Mucosa of rectum (tissue), 2 donors: ENCODE results near the gene TEAD1.

ENCODE experiments used
- H3K27ac ChIP-seq, 2 donors: one replicate each; pipeline ENCODE4 v1.7.0; 2013; ENCODE audit warnings: inconsistent platforms in 2 of 2, low read depth in 2 of 2, low read length in 2 of 2
- H3K27me3 ChIP-seq, 2 donors: one replicate each; pipeline ENCODE4 v1.7.0; 2013; ENCODE audit warnings: low read length in 2 of 2; ENCODE audit not compliant: control insufficient read depth in 2 of 2, insufficient read depth in 2 of 2
- H3K36me3 ChIP-seq, 2 donors: one replicate each; pipeline ENCODE4 v1.7.0; 2013; ENCODE audit warnings: low read length in 2 of 2; ENCODE audit not compliant: control insufficient read depth in 2 of 2, insufficient read depth in 2 of 2
- H3K4me1 ChIP-seq, 2 donors: one replicate each; pipeline ENCODE4 v1.7.0; 2013; ENCODE audit warnings: low read length in 2 of 2, mild to moderate bottlenecking in 1 of 2; ENCODE audit not compliant: control insufficient read depth in 2 of 2, insufficient read depth in 2 of 2
- H3K4me3 ChIP-seq, 2 donors: one replicate each; pipeline ENCODE4 v1.7.0; 2013; ENCODE audit warnings: low read length in 2 of 2
- H3K9ac ChIP-seq, 2 donors: one replicate each; pipeline ENCODE4 v1.7.0; 2013; ENCODE audit warnings: low read length in 2 of 2, low read depth in 1 of 2, mild to moderate bottlenecking in 1 of 2
- H3K9me3 ChIP-seq, 2 donors: one replicate each; pipeline ENCODE4 v1.7.0; 2013; ENCODE audit warnings: low read length in 2 of 2; ENCODE audit not compliant: control insufficient read depth in 2 of 2
- donor health status: healthy.
- donor health status: Normal muscosa, but diverticular disease.

Gene TEAD1

GRCh38 chr11:12882670-12883069, 208.4 kb downstream of the TEAD1 start:
- Histone ChIP-seq H3K4me1 (no peaks in the 10 kb centered on the region), H3K36me3 (peaks cover 4 to 17% of the 10 kb centered on the region in 2 donors)

GRCh38 chr11:12884751-12885318, 210.6 kb downstream of the TEAD1 start:
- no peak overlapping the region for H3K9ac ChIP-seq
- H3K4me3 ChIP-seq: no peak overlapping the region
- H3K27me3 ChIP-seq: no peaks in the 10 kb centered on the region
- H3K27ac ChIP-seq: no peak overlapping the region
- no peaks in the 10 kb centered on the region for H3K9me3 ChIP-seq
- H3K4me1 ChIP-seq: peaks cover 0 to 5% of the 10 kb centered on the region in 2 donors
- peaks cover 4 to 17% of the 10 kb centered on the region in 2 donors for H3K36me3 ChIP-seq

More at GRCh38 chr11:12882670-12883069, 208.4 kb downstream of the TEAD1 start:
- Histone ChIP-seq H3K27ac (no peak overlapping the region), H3K4me3 (no peak overlapping the region), H3K9me3 (no peaks in the 10 kb centered on the region), H3K27me3 (no peaks in the 10 kb centered on the region), H3K9ac (no peak overlapping the region)

DNA sequence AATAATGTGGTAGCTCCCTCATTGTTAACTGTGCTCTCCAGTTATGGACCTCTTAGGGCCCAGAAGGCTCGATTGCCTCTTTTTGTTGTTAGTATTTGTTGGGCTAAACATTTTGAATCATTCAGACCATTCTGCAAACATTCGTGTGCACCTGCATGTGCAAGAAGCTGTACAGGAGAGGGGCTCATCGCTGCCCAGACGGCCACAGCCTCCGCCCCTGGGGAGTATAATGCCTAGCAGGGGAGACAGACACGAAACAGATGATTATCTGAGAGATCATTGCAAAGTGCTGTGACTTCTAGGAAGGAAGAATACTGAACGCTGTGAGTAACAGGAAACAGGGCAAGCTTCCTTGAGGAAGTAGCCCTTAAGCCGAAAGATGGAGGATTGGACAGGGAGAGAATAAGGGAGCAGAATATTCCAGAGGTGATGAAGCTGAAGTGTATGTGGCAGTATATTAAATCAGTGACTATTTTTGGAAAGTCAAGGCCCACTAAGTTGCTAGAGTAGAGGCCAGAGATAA, 211.6 kb downstream of the TEAD1 start:
- Histone ChIP-seq H3K4me1 (peaks cover 0 to 5% of the 10 kb centered on the region in 2 donors), H3K4me3 (no peak overlapping the region), H3K27me3 (no peaks in the 10 kb centered on the region), H3K9ac (no peak overlapping the region), H3K9me3 (no peaks in the 10 kb centered on the region), H3K27ac (no peak overlapping the region), H3K36me3 (peaks cover 4 to 17% of the 10 kb centered on the region in 2 donors)

GRCh38 chr11:12886508-12886907, 212.3 kb downstream of the TEAD1 start:
- H3K9me3 ChIP-seq: no peaks in the 10 kb centered on the region
- H3K9ac ChIP-seq: no peak overlapping the region
- H3K27ac ChIP-seq: no peak overlapping the region
- no peaks in the 10 kb centered on the region for H3K27me3 ChIP-seq
- H3K4me1 ChIP-seq: peaks cover 0 to 5% of the 10 kb centered on the region in 2 donors
- no peak overlapping the region for H3K4me3 ChIP-seq
- H3K36me3 ChIP-seq: peaks cover 4 to 17% of the 10 kb centered on the region in 2 donors

- peaks cover 0 to 5% of the 10 kb centered on the region in 2 donors for H3K36me3 ChIP-seq
- H3K9ac ChIP-seq: no peak overlapping the region
- H3K27ac ChIP-seq: no peak overlapping the region
- no peaks in the 10 kb centered on the region for H3K27me3 ChIP-seq
- H3K4me1 ChIP-seq: peaks cover 0 to 5% of the 10 kb centered on the region in 2 donors
- H3K9me3 ChIP-seq: no peaks in the 10 kb centered on the region
- H3K4me3 ChIP-seq: no peak overlapping the region
Measured at GRCh38 chr11:12888525-12889158, 214.4 kb downstream of the TEAD1 start.

GRCh38 chr11:12889243-12889642, 215.0 kb downstream of the TEAD1 start:
- peaks cover 3 to 5% of the 10 kb centered on the region in 2 donors for H3K4me1 ChIP-seq
- no peaks in the 10 kb centered on the region for H3K9me3 ChIP-seq
- no peak overlapping the region for H3K4me3 ChIP-seq
- H3K9ac ChIP-seq: no peak overlapping the region
- peaks cover 0 to 3% of the 10 kb centered on the region in 2 donors for H3K36me3 ChIP-seq
- H3K27me3 ChIP-seq: no peaks in the 10 kb centered on the region
- H3K27ac ChIP-seq: no peak overlapping the region

- peaks cover 3 to 5% of the 10 kb centered on the region in 2 donors for H3K4me1 ChIP-seq
- no peak overlapping the region for H3K9ac ChIP-seq
- no peaks in the 10 kb centered on the region for H3K36me3 ChIP-seq
- H3K4me3 ChIP-seq: no peak overlapping the region
- H3K27me3 ChIP-seq: no peaks in the 10 kb centered on the region
- H3K9me3 ChIP-seq: no peaks in the 10 kb centered on the region
- H3K27ac ChIP-seq: no peak overlapping the region
Measured at GRCh38 chr11:12890476-12890875, 216.3 kb downstream of the TEAD1 start.

GRCh38 chr11:12893787-12894672, 219.8 kb downstream of the TEAD1 start:
- Histone ChIP-seq H3K4me1 (peaks cover 4 to 10% of the 10 kb centered on the region in 2 donors), H3K9ac (no peak overlapping the region), H3K27ac (no peak overlapping the region), H3K27me3 (no peaks in the 10 kb centered on the region), H3K36me3 (no peaks in the 10 kb centered on the region), H3K4me3 (no peak overlapping the region), H3K9me3 (no peaks in the 10 kb centered on the region)

GRCh38 chr11:12897390-12897789, 223.2 kb downstream of the TEAD1 start:
- no peaks in the 10 kb centered on the region for H3K9me3 ChIP-seq
- H3K27me3 ChIP-seq: no peaks in the 10 kb centered on the region
- H3K9ac ChIP-seq: no peak overlapping the region
- H3K27ac ChIP-seq: peak overlapping the region in 1 of 2 donors; percentile 6
- peaks cover 3 to 4% of the 10 kb centered on the region in 2 donors for H3K36me3 ChIP-seq
- H3K4me1 ChIP-seq: peaks cover 4 to 10% of the 10 kb centered on the region in 2 donors
- H3K4me3 ChIP-seq: no peak overlapping the region

DNA sequence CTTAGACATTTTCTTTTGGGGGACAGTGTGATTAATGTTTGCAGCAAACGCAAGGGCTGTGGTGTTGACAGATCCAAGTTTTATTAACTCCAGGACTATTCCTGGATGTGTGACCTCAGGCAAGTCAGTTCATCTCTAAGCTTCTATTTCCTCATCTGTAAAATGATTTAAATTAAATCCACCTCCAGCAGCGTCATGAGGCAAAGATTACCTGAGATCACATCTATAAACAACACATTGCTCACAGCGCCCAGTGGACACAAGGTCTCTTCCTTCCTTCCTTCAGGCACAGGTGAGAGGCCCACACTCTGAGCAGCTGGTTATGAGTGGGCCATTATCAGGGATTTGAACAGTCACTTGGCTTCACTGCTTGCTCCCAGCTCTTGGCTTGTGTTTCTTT, 223.6 kb downstream of the TEAD1 start:
- Histone ChIP-seq H3K36me3 (peaks cover 3 to 7% of the 10 kb centered on the region in 2 donors), H3K4me3 (no peak overlapping the region), H3K9ac (peak overlapping the region in 1 of 2 donors; percentile 23), H3K27me3 (no peaks in the 10 kb centered on the region), H3K9me3 (no peaks in the 10 kb centered on the region), H3K27ac (peak overlapping the region; percentile 11 to 48), H3K4me1 (peaks cover 4 to 10% of the 10 kb centered on the region in 2 donors)
